Astrocyte of the cerebellum (primary cell): ENCODE data around the gene TARBP1.

ENCODE experiments used
- DNase-seq: peaks from one replicate; pipeline ENCODE4 v3.0.0-alpha.2; 2011; ENCODE audit warnings: low read depth
- H3K4me3 ChIP-seq: 2 replicates; pipeline ENCODE4 v1.5.1; 2011; ENCODE audit warnings: mild to moderate bottlenecking, low read depth, low read length, moderate library complexity
- CTCF ChIP-seq: IDR thresholded peaks from 2 replicates; pipeline ENCODE4 v1.5.1; 2012; ENCODE audit warnings: low read length, low read depth, moderate library complexity, mild to moderate bottlenecking; ENCODE audit errors: missing control alignments
- in situ Hi-C: cut with HindIII; loops from 2 replicates; pipeline ENCODE4 v1.10.0; 2017; ENCODE audit warnings: low sequenced_read_pairs

The TARBP1 gene

GRCh38 chr1:234466945-234467344 is 12.0 kb downstream of the TARBP1 start:
- TF ChIP-seq CTCF, result no peak
- no peak overlapping the region for H3K4me3 ChIP-seq
- in situ Hi-C loops, result no loop called here
- DNase-seq, result no peak

- in situ Hi-C loops, result no loop called here
- no peak overlapping the region for H3K4me3 ChIP-seq
- DNase-seq, result no peak
- no peak for TF ChIP-seq CTCF
These were observed 15.2 kb downstream of the TARBP1 start for GRCh38 chr1:234463749-234464148.

- DNase-seq, result no peak
- TF ChIP-seq CTCF, result no peak
- in situ Hi-C loops, result no loop called here
- H3K4me3 ChIP-seq, result no peak overlapping the region
These were observed 18.3 kb downstream of the TARBP1 start for GRCh38 chr1:234460652-234461051.

- TF ChIP-seq CTCF, result no peak
- no peak for DNase-seq
- in situ Hi-C loops, result no loop called here
- H3K4me3 ChIP-seq, result no peak overlapping the region
These were observed 20.5 kb downstream of the TARBP1 start for GRCh38 chr1:234458352-234459017.

- H3K4me3 ChIP-seq, result no peak overlapping the region
- TF ChIP-seq CTCF, result no peak
- no peak for DNase-seq
- in situ Hi-C loops, result no loop called here
These were observed 24.1 kb downstream of the TARBP1 start for GRCh38 chr1:234454926-234455325.

GRCh38 chr1:234452406-234452965 is 26.5 kb downstream of the TARBP1 start:
- no peak for DNase-seq
- no peak overlapping the region for H3K4me3 ChIP-seq
- in situ Hi-C loops, result no loop called here
- TF ChIP-seq CTCF, result no peak
